Stomach (tissue), 9 donors: ENCODE measurements around the gene PTPRD. TPM values are rescaled to one million over a fixed set of nuclear protein-coding genes. Genes with fewer than 3 reads are reported as not detected.

Experiments used
- DNase-seq, 2 donors: peaks; one replicate each; pipeline versions ENCODE4 v3.0.0 to v3.0.0-alpha.2; 2013 to 2019
- H3K27ac ChIP-seq, 5 donors: fragments of 200-600 bp in 4 of 5; sonication (generic) in 4 of 5; one replicate each; pipeline ENCODE4 v1.5.1; 2013 to 2019; ENCODE audit warnings: mild to moderate bottlenecking in 1 of 5, moderate library complexity in 1 of 5
- H3K27me3 ChIP-seq, 3 donors: fragments of 200-600 bp; sonication (generic); one replicate each; pipeline ENCODE4 v1.5.1; 2017 to 2019; ENCODE audit warnings: mixed run types in 1 of 3
- H3K36me3 ChIP-seq, 4 donors: fragments of 200-600 bp; sonication (generic); 1 replicate in 3 of 4; 2 replicates in 1 of 4; pipeline ENCODE4 v1.5.1; 2016 to 2019
- H3K4me1 ChIP-seq, 4 donors: fragments of 200-600 bp; sonication (generic); one replicate each; pipeline ENCODE4 v1.5.1; 2016 to 2019
- H3K4me3 ChIP-seq, 4 donors: fragments of 200-600 bp; sonication (generic) in 3 of 4; one replicate each; pipeline ENCODE4 v1.5.1; 2016 to 2019; ENCODE audit warnings: mild to moderate bottlenecking in 1 of 4
- H3K9me3 ChIP-seq, 4 donors: fragments of 200-600 bp; sonication (generic); one replicate each; pipeline ENCODE4 v1.5.1; 2016 to 2019
- CTCF ChIP-seq, 7 experiments: fragments of 450-650 bp in 4 of 7; fragments of 200-600 bp in 3 of 7; sonication (generic) in 3 of 7; IDR thresholded peaks; one replicate each; pipeline ENCODE4 v1.5.1; 2016 to 2019; ENCODE audit warnings: antibody characterized with exemption in 7 of 7, control low read depth in 2 of 7, mild to moderate bottlenecking in 1 of 7
- EP300 ChIP-seq: sonication (generic); formaldehyde crosslinking; IDR thresholded peaks from one replicate; pipeline ENCODE4 v1.6.1; 2017; ENCODE audit warnings: antibody characterized with exemption
- POLR2A ChIP-seq, 4 donors: fragments of 450-650 bp; IDR thresholded peaks; one replicate each; pipeline ENCODE4 v1.6.1; 2016; ENCODE audit warnings: antibody characterized with exemption in 4 of 4, control low read depth in 2 of 4, mild to moderate bottlenecking in 1 of 4, moderate library complexity in 1 of 4
- POLR2AphosphoS5 ChIP-seq, 3 donors: sonication (generic); formaldehyde crosslinking; IDR thresholded peaks; one replicate each; pipeline ENCODE4 v1.6.1; 2016; ENCODE audit warnings: antibody characterized with exemption in 3 of 3
- WGBS, 5 donors: extraction: QIAGEN DNeasy Blood & Tissue Kit in 3 of 5; methylation state at CpG; one replicate each; pipeline versions ENCODE4 v1.1.5 to v1.1.7; 2013 to 2018; 5-methylcytosine and 5-hydroxymethylcytosine counted together
- intact Hi-C: fragments of 100-400 bp; cut with DNase I; formaldehyde crosslinking; loops from one replicate; pipeline ENCODE4 v1.15.1; 2023; ENCODE audit warnings: low total_unique reads
- polyA plus RNA-seq, 3 donors: library from polyadenylated mRNA; stranded (reverse); fragments of 200-250 nt; gene quantifications; one replicate each; pipeline ENCODE4 v1.2.3, GENCODE V29; 2013
- total RNA-seq, 5 donors: library from RNA; depleted of rRNA; stranded (reverse); fragments of >200 nt; gene quantifications; one replicate each; pipeline versions ENCODE4 v1.1.0 to v1.2.3, GENCODE V29; 2014 to 2016
- donor health status: healthy with polysubstance abuse.
- donor health status: Bipolar disorder and iron deficiency.
- donor health status: healthy.

The PTPRD gene
- total and polyA plus RNA-seq, 8 donors, result 0.12 to 53.1 (median 1.2) TPM

GRCh38 chr9:9283159-9283986 is 1329.4 kb downstream of the PTPRD start:
- H3K27me3 ChIP-seq, result no peaks in the 10 kb centered on the region
- H3K36me3 ChIP-seq, result no peaks in the 10 kb centered on the region
- H3K27ac ChIP-seq, result no peak overlapping the region
- H3K9me3 ChIP-seq, result no peaks in the 10 kb centered on the region
- no peak overlapping the region for H3K4me3 ChIP-seq
- TF ChIP-seq EP300 (no peak), CTCF (IDR thresholded peaks at IDR 0.05) (no peak), POLR2A (IDR thresholded peaks at IDR 0.05) (no peak), POLR2AphosphoS5 (IDR thresholded peaks at IDR 0.05) (no peak)
- no peaks in the 10 kb centered on the region for H3K4me1 ChIP-seq
- intact Hi-C loops, result no loop called here
- 81 to 87% (median 83%) methylated on average over 2 of the region's 2 CpGs for WGBS, 5 donors
- no peak for DNase-seq

- 75 to 91% (median 83%) methylated on average over 4 of the region's 4 CpGs for WGBS, 5 donors
- Histone ChIP-seq H3K4me3 (no peak overlapping the region), H3K36me3 (no peaks in the 10 kb centered on the region), H3K27me3 (no peaks in the 10 kb centered on the region), H3K27ac (no peak overlapping the region), H3K4me1 (no peaks in the 10 kb centered on the region), H3K9me3 (no peaks in the 10 kb centered on the region)
- no peak for DNase-seq
- TF ChIP-seq CTCF (IDR thresholded peaks at IDR 0.05) (no peak), POLR2AphosphoS5 (IDR thresholded peaks at IDR 0.05) (no peak), EP300 (no peak), POLR2A (IDR thresholded peaks at IDR 0.05) (no peak)
- intact Hi-C loops, result no loop called here
Measured at GRCh38 chr9:9275601-9276000, 1337.2 kb downstream of the PTPRD start.

GRCh38 chr9:9257999-9258498 is 1354.8 kb downstream of the PTPRD start:
- Histone ChIP-seq H3K27ac (no peak overlapping the region), H3K4me1 (no peaks in the 10 kb centered on the region), H3K9me3 (peaks cover 0 to 7% (median 0%) of the 10 kb centered on the region in 4 donors), H3K27me3 (no peaks in the 10 kb centered on the region), H3K36me3 (no peaks in the 10 kb centered on the region), H3K4me3 (no peak overlapping the region)
- peak in 1 of 2 donors; percentile 6 for DNase-seq
- no peak for TF ChIP-seq CTCF (IDR thresholded peaks at IDR 0.05)
- no peak for TF ChIP-seq EP300
- TF ChIP-seq POLR2A (IDR thresholded peaks at IDR 0.05), result no peak
- no peak for TF ChIP-seq POLR2AphosphoS5 (IDR thresholded peaks at IDR 0.05)
- intact Hi-C loops, result no loop called here
- 76 to 87% (median 84%) methylated on average over 3 of the region's 3 CpGs for whole genome bisulfite sequencing, 5 donors

- Histone ChIP-seq H3K4me3 (no peak overlapping the region), H3K27ac (no peak overlapping the region), H3K9me3 (peaks cover 0 to 5% (median 2%) of the 10 kb centered on the region in 4 donors), H3K4me1 (no peaks in the 10 kb centered on the region), H3K36me3 (no peaks in the 10 kb centered on the region), H3K27me3 (no peaks in the 10 kb centered on the region)
- intact Hi-C loops, result no loop called here
- no peak for TF ChIP-seq POLR2AphosphoS5 (IDR thresholded peaks at IDR 0.05)
- TF ChIP-seq EP300, result no peak
- TF ChIP-seq POLR2A (IDR thresholded peaks at IDR 0.05), result no peak
- TF ChIP-seq CTCF (IDR thresholded peaks at IDR 0.05), result no peak
- WGBS, 5 donors, result 44 to 86% (median 52%) methylated on average over 2 of the region's 2 CpGs
- no peak for DNase-seq
Measured at GRCh38 chr9:9246726-9247125, 1366.1 kb downstream of the PTPRD start.
